ENCODE results near the gene RPL36AL. TPM values are rescaled to one million over a fixed set of nuclear protein-coding genes. Genes with fewer than 3 reads are reported as not detected.

The RPL36AL gene
- total RNA-seq, 4 donors from 2014 or later = 200 to 323 (median 277) TPM

DNA sequence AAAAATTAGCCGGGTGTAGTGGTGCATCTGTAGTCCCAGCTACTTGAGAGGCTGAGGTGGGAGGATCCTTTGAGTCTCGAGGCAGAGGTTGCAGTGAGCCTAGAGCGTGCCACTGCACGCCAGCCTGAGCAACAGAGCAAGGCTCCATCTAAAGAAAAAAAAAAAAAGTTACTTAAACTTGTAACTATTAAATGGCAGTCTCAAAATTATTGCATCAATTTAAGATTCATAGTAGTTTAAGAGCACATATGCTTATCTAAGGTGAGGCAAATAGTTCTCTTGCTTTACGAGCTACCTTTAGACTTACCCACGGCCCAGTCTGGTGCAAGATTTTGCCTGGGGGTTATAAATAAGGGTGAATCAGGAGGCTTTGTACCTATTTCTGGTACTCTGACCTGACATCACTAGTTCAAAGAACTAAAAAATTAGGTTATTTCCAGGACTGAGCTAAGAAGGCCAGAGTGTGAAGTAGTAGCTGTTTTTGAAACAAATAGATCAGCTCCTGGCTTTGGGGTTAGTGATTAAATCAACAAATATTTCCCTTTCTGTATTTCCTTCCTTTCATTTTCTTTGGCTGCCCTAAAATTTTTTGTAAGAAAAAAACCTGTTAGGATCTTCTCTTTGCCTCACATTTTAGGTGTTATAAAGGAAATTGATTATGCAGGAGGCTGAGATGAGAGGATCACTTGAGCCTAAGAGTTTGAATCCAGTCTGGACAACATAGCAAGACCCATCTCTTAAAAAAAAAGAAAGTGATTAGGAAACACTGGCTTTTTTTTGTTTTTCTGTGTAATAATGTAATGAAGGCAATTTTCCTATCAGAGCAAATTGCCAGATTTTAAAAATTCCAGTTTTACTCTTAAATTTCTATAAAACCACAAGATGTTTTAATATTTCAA is 3.8 kb upstream of the RPL36AL start:
- H3K4me1 ChIP-seq = peaks cover 26 to 41% (median 39%) of the 10 kb centered on the region in 4 donors
- H3K27me3 ChIP-seq = no peaks in the 10 kb centered on the region
- no peak overlapping the region for H3K27ac ChIP-seq (replicated peaks in 1 of 4)
- intact Hi-C loops (cut with DNase I) = no loop called here
- H3K36me3 ChIP-seq = peaks cover 0 to 20% (median 5%) of the 10 kb centered on the region in 4 donors
- 78% methylated on average over 6 of the region's 6 CpGs for WGBS
- no peak for DNase-seq (ENCODE audit: extremely low spot score)
- no peaks in the 10 kb centered on the region for H3K9me3 ChIP-seq
- TF ChIP-seq EP300 (IDR thresholded peaks at IDR 0.05) (no peak), POLR2A (IDR thresholded peaks at IDR 0.05; ENCODE audit: low read depth) (no peak), POLR2AphosphoS5 (IDR thresholded peaks at IDR 0.05) (no peak)
- TF ChIP-seq, protein P1, sequence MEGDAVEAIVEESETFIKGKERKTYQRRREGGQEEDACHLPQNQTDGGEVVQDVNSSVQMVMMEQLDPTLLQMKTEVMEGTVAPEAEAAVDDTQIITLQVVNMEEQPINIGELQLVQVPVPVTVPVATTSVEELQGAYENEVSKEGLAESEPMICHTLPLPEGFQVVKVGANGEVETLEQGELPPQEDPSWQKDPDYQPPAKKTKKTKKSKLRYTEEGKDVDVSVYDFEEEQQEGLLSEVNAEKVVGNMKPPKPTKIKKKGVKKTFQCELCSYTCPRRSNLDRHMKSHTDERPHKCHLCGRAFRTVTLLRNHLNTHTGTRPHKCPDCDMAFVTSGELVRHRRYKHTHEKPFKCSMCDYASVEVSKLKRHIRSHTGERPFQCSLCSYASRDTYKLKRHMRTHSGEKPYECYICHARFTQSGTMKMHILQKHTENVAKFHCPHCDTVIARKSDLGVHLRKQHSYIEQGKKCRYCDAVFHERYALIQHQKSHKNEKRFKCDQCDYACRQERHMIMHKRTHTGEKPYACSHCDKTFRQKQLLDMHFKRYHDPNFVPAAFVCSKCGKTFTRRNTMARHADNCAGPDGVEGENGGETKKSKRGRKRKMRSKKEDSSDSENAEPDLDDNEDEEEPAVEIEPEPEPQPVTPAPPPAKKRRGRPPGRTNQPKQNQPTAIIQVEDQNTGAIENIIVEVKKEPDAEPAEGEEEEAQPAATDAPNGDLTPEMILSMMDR (IDR thresholded peaks at IDR 0.05) = no peak
- no peak overlapping the region for H3K4me3 ChIP-seq

DNA sequence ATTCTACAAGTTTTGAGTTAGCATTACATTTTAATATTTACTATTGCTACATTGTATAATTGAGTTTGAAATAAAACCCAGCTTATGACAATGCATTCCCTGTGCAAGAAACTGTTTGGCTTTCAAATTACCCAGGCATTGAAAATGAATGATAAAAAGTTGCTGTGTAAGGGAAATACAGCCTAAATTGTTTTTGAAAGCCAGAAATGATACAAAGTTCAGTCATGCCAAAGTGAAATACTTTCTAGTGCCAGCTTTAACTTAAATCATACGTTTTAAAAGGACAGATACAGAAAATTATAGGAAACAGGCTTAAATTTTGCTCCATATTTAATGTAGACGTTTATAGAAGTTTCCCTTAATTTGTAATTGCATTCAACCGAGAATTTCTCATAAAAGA is 3.0 kb upstream of the RPL36AL start:
- Histone ChIP-seq H3K9me3 (no peaks in the 10 kb centered on the region), H3K27ac (replicated peaks in 1 of 4) (no peak overlapping the region), H3K4me3 (no peak overlapping the region), H3K36me3 (peaks cover 0 to 27% (median 8%) of the 10 kb centered on the region in 4 donors), H3K27me3 (no peaks in the 10 kb centered on the region), H3K4me1 (peaks cover 30 to 48% (median 45%) of the 10 kb centered on the region in 4 donors)
- DNase-seq (ENCODE audit: extremely low spot score) = no peak
- whole genome bisulfite sequencing = 59% methylated on average over 3 of the region's 3 CpGs
- TF ChIP-seq EP300 (IDR thresholded peaks at IDR 0.05) = no peak
- intact Hi-C loops (cut with DNase I) = no loop called here

DNA sequence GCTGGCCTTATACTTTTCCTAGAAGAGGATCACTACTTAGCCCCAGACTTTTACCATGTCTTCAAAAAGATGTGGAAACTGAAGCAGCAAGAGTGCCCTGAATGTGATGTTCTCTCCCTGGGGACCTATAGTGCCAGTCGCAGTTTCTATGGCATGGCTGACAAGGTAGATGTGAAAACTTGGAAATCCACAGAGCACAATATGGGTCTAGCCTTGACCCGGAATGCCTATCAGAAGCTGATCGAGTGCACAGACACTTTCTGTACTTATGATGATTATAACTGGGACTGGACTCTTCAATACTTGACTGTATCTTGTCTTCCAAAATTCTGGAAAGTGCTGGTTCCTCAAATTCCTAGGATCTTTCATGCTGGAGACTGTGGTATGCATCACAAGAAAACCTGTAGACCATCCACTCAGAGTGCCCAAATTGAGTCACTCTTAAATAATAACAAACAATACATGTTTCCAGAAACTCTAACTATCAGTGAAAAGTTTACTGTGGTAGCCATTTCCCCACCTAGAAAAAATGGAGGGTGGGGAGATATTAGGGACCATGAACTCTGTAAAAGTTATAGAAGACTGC is 1.7 kb upstream of the RPL36AL start:
- Histone ChIP-seq H3K27me3 (no peaks in the 10 kb centered on the region), H3K27ac (replicated peaks in 1 of 4) (peak overlapping the region in 2 of 4 donors; percentile 91 to 94), H3K4me1 (peaks cover 30 to 48% (median 46%) of the 10 kb centered on the region in 4 donors), H3K36me3 (peaks cover 0 to 29% (median 17%) of the 10 kb centered on the region in 4 donors), H3K4me3 (peak overlapping the region; percentile 72 to 85 (median 80)), H3K9me3 (no peaks in the 10 kb centered on the region)
- TF ChIP-seq, protein P1 (IDR thresholded peaks at IDR 0.05) = no peak
- TF ChIP-seq EP300 (IDR thresholded peaks at IDR 0.05) (no peak), POLR2A (IDR thresholded peaks at IDR 0.05; ENCODE audit: low read depth) (no peak), POLR2AphosphoS5 (IDR thresholded peaks at IDR 0.05) (no peak)
- DNase-seq (ENCODE audit: extremely low spot score) = no peak
- intact Hi-C loops (cut with DNase I) = no loop called here
- WGBS = 75% methylated on average over 3 of the region's 3 CpGs

DNA sequence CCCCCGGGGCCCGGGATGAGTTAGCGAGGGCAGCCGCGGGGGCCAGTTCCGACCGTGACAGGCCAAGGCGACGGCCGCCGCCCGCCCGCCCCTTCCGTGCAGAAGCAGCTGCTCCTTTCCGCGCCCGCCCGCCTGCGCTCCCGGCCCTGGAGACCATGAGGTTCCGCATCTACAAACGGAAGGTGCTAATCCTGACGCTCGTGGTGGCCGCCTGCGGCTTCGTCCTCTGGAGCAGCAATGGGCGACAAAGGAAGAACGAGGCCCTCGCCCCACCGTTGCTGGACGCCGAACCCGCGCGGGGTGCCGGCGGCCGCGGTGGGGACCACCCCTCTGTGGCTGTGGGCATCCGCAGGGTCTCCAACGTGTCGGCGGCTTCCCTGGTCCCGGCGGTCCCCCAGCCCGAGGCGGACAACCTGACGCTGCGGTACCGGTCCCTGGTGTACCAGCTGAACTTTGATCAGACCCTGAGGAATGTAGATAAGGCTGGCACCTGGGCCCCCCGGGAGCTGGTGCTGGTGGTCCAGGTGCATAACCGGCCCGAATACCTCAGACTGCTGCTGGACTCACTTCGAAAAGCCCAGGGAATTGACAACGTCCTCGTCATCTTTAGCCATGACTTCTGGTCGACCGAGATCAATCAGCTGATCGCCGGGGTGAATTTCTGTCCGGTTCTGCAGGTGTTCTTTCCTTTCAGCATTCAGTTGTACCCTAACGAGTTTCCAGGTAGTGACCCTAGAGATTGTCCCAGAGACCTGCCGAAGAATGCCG is 872 bp upstream of the RPL36AL start:
- Histone ChIP-seq H3K27ac (replicated peaks in 1 of 4) (peak overlapping the region; percentile 91 to 95 (median 92)), H3K4me1 (peaks cover 30 to 48% (median 46%) of the 10 kb centered on the region in 4 donors), H3K27me3 (no peaks in the 10 kb centered on the region), H3K9me3 (no peaks in the 10 kb centered on the region), H3K4me3 (peak overlapping the region; percentile 72 to 85 (median 80)), H3K36me3 (peaks cover 0 to 30% (median 18%) of the 10 kb centered on the region in 4 donors)
- 19% methylated on average over 10 of the region's 65 CpGs for WGBS
- intact Hi-C loops (cut with DNase I) = no loop called here
- DNase-seq (ENCODE audit: extremely low spot score) = peak; percentile 93
- TF ChIP-seq, protein P1 (IDR thresholded peaks at IDR 0.05) = no peak
- no peak for TF ChIP-seq EP300 (IDR thresholded peaks at IDR 0.05)
- no peak for TF ChIP-seq POLR2AphosphoS5 (IDR thresholded peaks at IDR 0.05)
- no peak for TF ChIP-seq POLR2A (IDR thresholded peaks at IDR 0.05; ENCODE audit: low read depth)
